ENCODE data around the gene NIPSNAP3A. TPM values are rescaled to one million over a fixed set of nuclear protein-coding genes. Genes with fewer than 3 reads are reported as not detected.
A peak's percentile ranks its signal among the peaks of the same experiment; 100 is the strongest.
"Not testable (repeated sequence)": the region's sequence is repeated elsewhere in the genome, so short reads cannot be mapped to it uniquely, and the experiment has no call there.

Gene NIPSNAP3A
- 10 to 100 TPM; 22.6 to 63.2 (median 43.3) TPM for total RNA-seq

- Histone ChIP-seq H3K4me3 (peak within 1 kb of the TSS; percentile 93 to 94), H3K4me1 (no peaks in the 10 kb centered on the region), H3K27me3 (no peaks in the 10 kb centered on the region), H3K9me3 (no peaks in the 10 kb centered on the region), H3K27ac (peak within 1 kb of the TSS; percentile 87 to 93), H3K36me3 (no peaks in the 10 kb centered on the region)
- intact Hi-C loops (cut with DNase I; ENCODE audit: low total_unique reads), result no loop called here
- TF ChIP-seq POLR2A (IDR thresholded peaks at IDR 0.05), result peak; percentile 4 to 62
- no peak for TF ChIP-seq CTCF (IDR thresholded peaks at IDR 0.05)
- DNase-seq, result peak; percentile 78 to 83
These were observed at the start of gene NIPSNAP3A for GRCh38 chr9:104747565-104748358. TSS of gene NIPSNAP3A (plus strand) at chr9:104747683. CDS start at chr9:104747793, 110 bp downstream.

GRCh38 chr9:104700306-104700705, 47.2 kb upstream of the NIPSNAP3A start:
- Histone ChIP-seq H3K9me3 (no peaks in the 10 kb centered on the region), H3K27ac (no peak overlapping the region), H3K4me3 (no peak overlapping the region), H3K27me3 (no peaks in the 10 kb centered on the region), H3K4me1 (no peaks in the 10 kb centered on the region), H3K36me3 (no peaks in the 10 kb centered on the region)
- no peak for DNase-seq
- intact Hi-C loops (cut with DNase I; ENCODE audit: low total_unique reads), result no loop called here
- TF ChIP-seq CTCF (IDR thresholded peaks at IDR 0.05) (no peak), POLR2A (IDR thresholded peaks at IDR 0.05) (no peak)

GRCh38 chr9:104708737-104709136, 38.7 kb upstream of the NIPSNAP3A start:
- H3K4me3 ChIP-seq; H3K27ac ChIP-seq; H3K36me3 ChIP-seq; H3K27me3 ChIP-seq; intact Hi-C loops (cut with DNase I; ENCODE audit: low total_unique reads); H3K9me3 ChIP-seq; DNase-seq; H3K4me1 ChIP-seq: not testable (repeated sequence)

GRCh38 chr9:104711604-104712003, 35.9 kb upstream of the NIPSNAP3A start:
- Histone ChIP-seq H3K36me3 (no peaks in the 10 kb centered on the region), H3K9me3 (no peaks in the 10 kb centered on the region), H3K4me3 (no peak overlapping the region), H3K27ac (no peak overlapping the region), H3K4me1 (no peaks in the 10 kb centered on the region), H3K27me3 (no peaks in the 10 kb centered on the region)
- intact Hi-C loops (cut with DNase I; ENCODE audit: low total_unique reads), result no loop called here
- TF ChIP-seq POLR2A (IDR thresholded peaks at IDR 0.05) (no peak), CTCF (IDR thresholded peaks at IDR 0.05) (no peak)
- DNase-seq, result no peak

GRCh38 chr9:104725014-104725413, 22.5 kb upstream of the NIPSNAP3A start:
- H3K4me1 ChIP-seq, result no peaks in the 10 kb centered on the region
- H3K4me3 ChIP-seq, result no peak overlapping the region
- no peak overlapping the region for H3K27ac ChIP-seq
- TF ChIP-seq CTCF (IDR thresholded peaks at IDR 0.05), result no peak
- no peaks in the 10 kb centered on the region for H3K9me3 ChIP-seq
- intact Hi-C loops (cut with DNase I; ENCODE audit: low total_unique reads), result no loop called here
- no peaks in the 10 kb centered on the region for H3K36me3 ChIP-seq
- H3K27me3 ChIP-seq, result no peaks in the 10 kb centered on the region
- peak in 1 of 2 donors; percentile 14 for DNase-seq
